Measurements from ENCODE around the gene ARFGEF3.

Gene ARFGEF3

GRCh38 chr6:138183790-138184134 lies 22.0 kb downstream of the ARFGEF3 start:
- TF ChIP-seq REST (IDR thresholded peaks at IDR 0.05; ENCODE audit: insufficient read depth in 1 of 2, low read depth in 2 of 2, low read length in 2 of 2) (no peak), POLR2AphosphoS5 (IDR thresholded peaks at IDR 0.05; ENCODE audit: low read depth, low read length) (no peak), SIN3A (IDR thresholded peaks at IDR 0.05; ENCODE audit: borderline replicate concordance, insufficient read depth, low read length) (no peak), TAF1 (IDR thresholded peaks at IDR 0.05; ENCODE audit: borderline replicate concordance, insufficient read depth, low read length) (no peak), FOXP2 (optimal IDR thresholded peaks at IDR 0.05; ENCODE audit: borderline replicate concordance, extremely low read depth, extremely low read length, insufficient read depth) (no peak)

- TF ChIP-seq REST (IDR thresholded peaks at IDR 0.05; ENCODE audit: insufficient read depth in 1 of 2, low read depth in 2 of 2, low read length in 2 of 2) (no peak), FOXP2 (optimal IDR thresholded peaks at IDR 0.05; ENCODE audit: borderline replicate concordance, extremely low read depth, extremely low read length, insufficient read depth) (no peak), TAF1 (IDR thresholded peaks at IDR 0.05; ENCODE audit: borderline replicate concordance, insufficient read depth, low read length) (no peak)
Measured at GRCh38 chr6:138184230-138184629, 22.5 kb downstream of the ARFGEF3 start.

GRCh38 chr6:138187156-138187555 lies 25.4 kb downstream of the ARFGEF3 start:
- TF ChIP-seq FOXP2 (optimal IDR thresholded peaks at IDR 0.05; ENCODE audit: borderline replicate concordance, extremely low read depth, extremely low read length, insufficient read depth) (no peak), TAF1 (IDR thresholded peaks at IDR 0.05; ENCODE audit: borderline replicate concordance, insufficient read depth, low read length) (no peak), POLR2AphosphoS5 (IDR thresholded peaks at IDR 0.05; ENCODE audit: low read depth, low read length) (no peak), SIN3A (IDR thresholded peaks at IDR 0.05; ENCODE audit: borderline replicate concordance, insufficient read depth, low read length) (no peak), REST (IDR thresholded peaks at IDR 0.05; ENCODE audit: insufficient read depth in 1 of 2, low read depth in 2 of 2, low read length in 2 of 2) (no peak)

- no peak for TF ChIP-seq REST (IDR thresholded peaks at IDR 0.05; ENCODE audit: insufficient read depth in 1 of 2, low read depth in 2 of 2, low read length in 2 of 2)
- TF ChIP-seq POLR2AphosphoS5 (IDR thresholded peaks at IDR 0.05; ENCODE audit: low read depth, low read length): no peak
- TF ChIP-seq FOXP2 (optimal IDR thresholded peaks at IDR 0.05; ENCODE audit: borderline replicate concordance, extremely low read depth, extremely low read length, insufficient read depth): no peak
- no peak for TF ChIP-seq SIN3A (IDR thresholded peaks at IDR 0.05; ENCODE audit: borderline replicate concordance, insufficient read depth, low read length)
- TF ChIP-seq TAF1 (IDR thresholded peaks at IDR 0.05; ENCODE audit: borderline replicate concordance, insufficient read depth, low read length): no peak
Measured at GRCh38 chr6:138188278-138188941, 26.7 kb downstream of the ARFGEF3 start.

GRCh38 chr6:138194287-138194686 lies 32.5 kb downstream of the ARFGEF3 start:
- TF ChIP-seq SIN3A (IDR thresholded peaks at IDR 0.05; ENCODE audit: borderline replicate concordance, insufficient read depth, low read length) (no peak), TAF1 (IDR thresholded peaks at IDR 0.05; ENCODE audit: borderline replicate concordance, insufficient read depth, low read length) (no peak), REST (IDR thresholded peaks at IDR 0.05; ENCODE audit: insufficient read depth in 1 of 2, low read depth in 2 of 2, low read length in 2 of 2) (no peak), FOXP2 (optimal IDR thresholded peaks at IDR 0.05; ENCODE audit: borderline replicate concordance, extremely low read depth, extremely low read length, insufficient read depth) (no peak), POLR2AphosphoS5 (IDR thresholded peaks at IDR 0.05; ENCODE audit: low read depth, low read length) (no peak)
